Omental fat pad (tissue), 4 donors: ENCODE measurements around the gene VPS37B. TPM values are rescaled to one million over a fixed set of nuclear protein-coding genes. Genes with fewer than 3 reads are reported as not detected.
"Not testable (repeated sequence)": the region's sequence is repeated elsewhere in the genome, so short reads cannot be mapped to it uniquely, and the experiment has no call there.

Source experiments
- ATAC-seq: fragments of 150-250 bp; one replicate; pipeline ENCODE4 v1.9.1; 2016; ENCODE audit warnings: mild to moderate bottlenecking, moderate library complexity; ENCODE audit not compliant: low FRiP score
- DNase-seq: peaks from one replicate; pipeline ENCODE4 v3.0.0-alpha.2; 2019; ENCODE audit warnings: low spot score
- CTCF ChIP-seq, 3 donors: fragments of 450-650 bp; IDR thresholded peaks; one replicate each; pipeline ENCODE4 v1.5.1; 2016 to 2017; ENCODE audit warnings: antibody characterized with exemption in 3 of 3, mild to moderate bottlenecking in 3 of 3, moderate library complexity in 2 of 3
- total RNA-seq, 4 donors: library from RNA; depleted of rRNA; stranded (reverse); fragments of >200 nt; gene quantifications; one replicate each; pipeline ENCODE4 v1.1.0, GENCODE V29; 2016

VPS37B gene
- total RNA-seq, 4 donors from 2014 or later = 20.7 to 45.0 (median 35.2) TPM

GRCh38 chr12:122908915-122909314, 13.0 kb upstream of the VPS37B start:
- no peak for ATAC-seq
- DNase-seq = no peak
- no peak for TF ChIP-seq CTCF (IDR thresholded peaks at IDR 0.05)

GRCh38 chr12:122905258-122905657, 9.3 kb upstream of the VPS37B start:
- DNase-seq, ATAC-seq: not testable (repeated sequence)

GRCh38 chr12:122903693-122904034, 7.7 kb upstream of the VPS37B start:
- no peak for DNase-seq
- no peak for TF ChIP-seq CTCF (IDR thresholded peaks at IDR 0.05)

GRCh38 chr12:122902854-122903692, 7.1 kb upstream of the VPS37B start:
- DNase-seq (no peak), ATAC-seq (no peak)
- no peak for TF ChIP-seq CTCF (IDR thresholded peaks at IDR 0.05)

More at GRCh38 chr12:122903693-122904034, 7.7 kb upstream of the VPS37B start:
- ATAC-seq = no peak

- ATAC-seq (no peak), DNase-seq (no peak)
- TF ChIP-seq CTCF (IDR thresholded peaks at IDR 0.05) = no peak
Observed at GRCh38 chr12:122899887-122900286, 4.0 kb upstream of the VPS37B start.

GRCh38 chr12:122896662-122897061, 738 bp upstream of the VPS37B start:
- ATAC-seq (no peak), DNase-seq (no peak)
- TF ChIP-seq CTCF (IDR thresholded peaks at IDR 0.05) = no peak

GRCh38 chr12:122895320-122895703, 612 bp downstream of the VPS37B start:
- no peak for ATAC-seq
- no peak for DNase-seq
- no peak for TF ChIP-seq CTCF (IDR thresholded peaks at IDR 0.05)
